Gastroesophageal sphincter (tissue), 3 donors: ENCODE measurements around the gene ZNRF3.

Experiments
- CTCF ChIP-seq, 4 experiments: fragments of 200-600 bp in 2 of 4; fragments of 450-650 bp in 2 of 4; sonication (generic) in 1 of 4; IDR thresholded peaks; one replicate each; pipeline ENCODE4 v1.5.1; 2017 to 2019; ENCODE audit warnings: antibody characterized with exemption in 4 of 4, mild to moderate bottlenecking in 2 of 4, moderate library complexity in 2 of 4
- POLR2AphosphoS5 ChIP-seq: sonication (generic); formaldehyde crosslinking; IDR thresholded peaks from one replicate; pipeline ENCODE4 v1.6.1; 2017; ENCODE audit warnings: antibody characterized with exemption

GRCh38 chr22:28837640-28838039 is 45.7 kb upstream of the ZNRF3 start:
- TF ChIP-seq CTCF (IDR thresholded peaks at IDR 0.05) (no peak), POLR2AphosphoS5 (no peak)
